Osteocyte (in vitro differentiated cells): ENCODE results near the gene FAM110A. TPM values are rescaled to one million over a fixed set of nuclear protein-coding genes. Genes with fewer than 3 reads are reported as not detected.

Experiments used
- DNase-seq: peaks from one replicate; pipeline ENCODE4 v3.0.0; 2021; ENCODE audit warnings: mixed read lengths; ENCODE audit not compliant: unreplicated experiment; ENCODE audit errors: extremely low spot score
- H3K27ac Mint-ChIP-seq: one replicate; pipeline ENCODE4 v1.8.0; 2021; ENCODE audit warnings: mild to moderate bottlenecking, mixed read lengths; ENCODE audit not compliant: unreplicated experiment
- H3K27me3 Mint-ChIP-seq: one replicate; pipeline ENCODE4 v1.8.0; 2021; ENCODE audit warnings: mixed read lengths; ENCODE audit not compliant: unreplicated experiment
- H3K36me3 Mint-ChIP-seq: one replicate; pipeline ENCODE4 v1.8.0; 2021; ENCODE audit warnings: mixed read lengths; ENCODE audit not compliant: unreplicated experiment
- H3K4me1 Mint-ChIP-seq: one replicate; pipeline ENCODE4 v1.8.0; 2021; ENCODE audit warnings: mixed read lengths; ENCODE audit not compliant: unreplicated experiment
- H3K4me3 Mint-ChIP-seq: one replicate; pipeline ENCODE4 v1.8.0; 2021; ENCODE audit warnings: mild to moderate bottlenecking, moderate library complexity, mixed read lengths; ENCODE audit not compliant: unreplicated experiment
- H3K9me3 Mint-ChIP-seq: one replicate; pipeline ENCODE4 v1.8.0; 2021; ENCODE audit warnings: mixed read lengths; ENCODE audit not compliant: unreplicated experiment
- CTCF ChIP-seq: fragments of 200-600 bp; sonication (generic); IDR thresholded peaks from 2 replicates; pipeline ENCODE4 v1.5.0; 2021; ENCODE audit warnings: antibody characterized with exemption, mild to moderate bottlenecking, moderate library complexity
- total RNA-seq: library from RNA; stranded (reverse); gene quantifications from 2 replicates; pipeline ENCODE4 v1.2.1, GENCODE V29; 2021

The FAM110A gene
- total RNA-seq, 1 donor from 2014 or later: 2.7 TPM

GRCh38 chr20:871948-872347 lies 38.4 kb downstream of the FAM110A start:
- DNase-seq: no peak
- H3K9me3 Mint-ChIP-seq: no peaks in the 10 kb centered on the region
- no peaks in the 10 kb centered on the region for H3K36me3 Mint-ChIP-seq
- no peaks in the 10 kb centered on the region for H3K4me1 Mint-ChIP-seq
- H3K27ac Mint-ChIP-seq: no peak overlapping the region
- no peak for TF ChIP-seq CTCF
- H3K27me3 Mint-ChIP-seq: peaks cover 11% of the 10 kb centered on the region
- H3K4me3 Mint-ChIP-seq: no peak overlapping the region

GRCh38 chr20:872855-873520 lies 39.5 kb downstream of the FAM110A start:
- H3K27me3 Mint-ChIP-seq: peaks cover 10% of the 10 kb centered on the region
- TF ChIP-seq CTCF: no peak

GRCh38 chr20:873875-874607 lies 40.5 kb downstream of the FAM110A start:
- Mint-ChIP-seq H3K4me3 (no peak overlapping the region), H3K4me1 (no peaks in the 10 kb centered on the region), H3K36me3 (no peaks in the 10 kb centered on the region), H3K27me3 (peaks cover 5% of the 10 kb centered on the region), H3K9me3 (no peaks in the 10 kb centered on the region), H3K27ac (no peak overlapping the region)
- no peak for DNase-seq
- TF ChIP-seq CTCF: no peak

More at GRCh38 chr20:872855-873520, 39.5 kb downstream of the FAM110A start:
- Mint-ChIP-seq H3K36me3 (no peaks in the 10 kb centered on the region), H3K4me1 (no peaks in the 10 kb centered on the region), H3K4me3 (no peak overlapping the region), H3K27ac (no peak overlapping the region), H3K9me3 (no peaks in the 10 kb centered on the region)
- DNase-seq: no peak

- H3K4me3 Mint-ChIP-seq: no peak overlapping the region
- no peaks in the 10 kb centered on the region for H3K9me3 Mint-ChIP-seq
- H3K27me3 Mint-ChIP-seq: no peaks in the 10 kb centered on the region
- no peak for TF ChIP-seq CTCF
- no peak for DNase-seq
- no peaks in the 10 kb centered on the region for H3K36me3 Mint-ChIP-seq
- no peaks in the 10 kb centered on the region for H3K4me1 Mint-ChIP-seq
- H3K27ac Mint-ChIP-seq: no peak overlapping the region
Observed at GRCh38 chr20:875115-875514, 41.6 kb downstream of the FAM110A start.

GRCh38 chr20:877814-878213 lies 44.3 kb downstream of the FAM110A start:
- Mint-ChIP-seq H3K27me3 (no peaks in the 10 kb centered on the region), H3K9me3 (no peaks in the 10 kb centered on the region), H3K36me3 (no peaks in the 10 kb centered on the region), H3K4me1 (no peaks in the 10 kb centered on the region), H3K4me3 (no peak overlapping the region), H3K27ac (no peak overlapping the region)
- no peak for TF ChIP-seq CTCF
- no peak for DNase-seq
